H9 (cell line): Measurements from ENCODE around the gene PANX2. TPM values are rescaled to one million over a fixed set of nuclear protein-coding genes. Genes with fewer than 3 reads are reported as not detected.

Experiments used
- DNase-seq: peaks from one replicate; pipeline ENCODE4 v3.0.0-alpha.2; 2017
- H2AFZ ChIP-seq: one replicate; pipeline ENCODE4 v1.6.1; 2013; ENCODE audit warnings: mild to moderate bottlenecking, low read length, control low read depth, moderate library complexity
- H2AK5ac ChIP-seq: 2 replicates; pipeline ENCODE4 v1.6.1; 2013; ENCODE audit warnings: low read length, control low read depth, mixed read lengths; ENCODE audit not compliant: insufficient read length
- H2BK120ac ChIP-seq: one replicate; pipeline ENCODE4 v1.6.1; 2013; ENCODE audit warnings: low read depth, mild to moderate bottlenecking, low read length, control low read depth, inconsistent platforms; ENCODE audit not compliant: poor library complexity, severe bottlenecking
- H2BK12ac ChIP-seq: 2 replicates; pipeline ENCODE4 v1.6.1; 2013; ENCODE audit warnings: low read length, control low read depth, mixed read lengths, low read depth; ENCODE audit not compliant: insufficient read length
- H2BK15ac ChIP-seq: 2 replicates; pipeline ENCODE4 v1.6.1; 2013; ENCODE audit warnings: low read depth, low read length, control low read depth
- H2BK20ac ChIP-seq: one replicate; pipeline ENCODE4 v1.6.1; 2013; ENCODE audit warnings: low read depth, mild to moderate bottlenecking, low read length, control low read depth, inconsistent platforms; ENCODE audit not compliant: poor library complexity, severe bottlenecking
- H2BK5ac ChIP-seq: 2 replicates; pipeline ENCODE4 v1.6.1; 2013; ENCODE audit warnings: low read length, control low read depth, mixed read lengths; ENCODE audit not compliant: insufficient read length
- H3K14ac ChIP-seq: 2 replicates; pipeline ENCODE4 v1.6.1; 2013; ENCODE audit warnings: low read length, control low read depth; ENCODE audit not compliant: insufficient read depth
- H3K18ac ChIP-seq: 2 replicates; pipeline ENCODE4 v1.6.1; 2013; ENCODE audit warnings: low read depth, mild to moderate bottlenecking, mixed read lengths, low read length, control low read depth; ENCODE audit not compliant: insufficient read length
- H3K23ac ChIP-seq: 2 replicates; pipeline ENCODE4 v1.6.1; 2013; ENCODE audit warnings: low read length, control low read depth, mixed read lengths, low read depth; ENCODE audit not compliant: insufficient read length
- H3K23me2 ChIP-seq: 2 replicates; pipeline ENCODE4 v1.6.1; 2013; ENCODE audit warnings: low read depth, mild to moderate bottlenecking, mixed read lengths, low read length, control low read depth; ENCODE audit not compliant: insufficient read length, poor library complexity, severe bottlenecking
- H3K27ac ChIP-seq: 2 replicates; pipeline ENCODE4 v1.5.1; 2013; ENCODE audit warnings: low read length, control low read depth, mixed read lengths, low read depth; ENCODE audit not compliant: insufficient read length
- H3K27me3 ChIP-seq: 2 replicates; pipeline ENCODE4 v1.6.1; 2013; ENCODE audit warnings: low read length, control low read depth, inconsistent platforms; ENCODE audit not compliant: insufficient read depth
- H3K4ac ChIP-seq: 2 replicates; pipeline ENCODE4 v1.6.1; 2013; ENCODE audit warnings: low read depth, mild to moderate bottlenecking, control low read depth, inconsistent platforms, low read length, moderate library complexity
- H3K4me1 ChIP-seq: 2 replicates; pipeline ENCODE4 v1.6.1; 2013; ENCODE audit warnings: low read length, control low read depth, inconsistent platforms; ENCODE audit not compliant: insufficient read depth
- H3K4me2 ChIP-seq: 2 replicates; pipeline ENCODE4 v1.6.1; 2013; ENCODE audit warnings: low read length, control low read depth, mixed read lengths; ENCODE audit not compliant: insufficient read length, insufficient read depth
- H3K56ac ChIP-seq: 2 replicates; pipeline ENCODE4 v1.6.1; 2013; ENCODE audit warnings: low read depth, mild to moderate bottlenecking, mixed read lengths, low read length, control low read depth; ENCODE audit not compliant: insufficient read length
- H3K79me1 ChIP-seq: 2 replicates; pipeline ENCODE4 v1.6.1; 2013; ENCODE audit warnings: low read depth, mild to moderate bottlenecking, moderate library complexity, low read length, control low read depth, inconsistent platforms; ENCODE audit not compliant: insufficient read depth, poor library complexity, severe bottlenecking
- H3K79me2 ChIP-seq: 2 replicates; pipeline ENCODE4 v1.6.1; 2013; ENCODE audit warnings: low read length, control low read depth, inconsistent platforms; ENCODE audit not compliant: insufficient read depth
- H3K9ac ChIP-seq: 2 replicates; pipeline ENCODE4 v1.6.1; 2013; ENCODE audit warnings: low read length, control low read depth, mixed read lengths; ENCODE audit not compliant: insufficient read length; ENCODE audit errors: extremely low read depth
- H3K9me3 ChIP-seq: one replicate; pipeline ENCODE4 v1.6.1; 2013; ENCODE audit warnings: low read depth, low read length, inconsistent platforms; ENCODE audit not compliant: control insufficient read depth
- H3T11ph ChIP-seq: one replicate; pipeline ENCODE4 v1.6.1; 2013; ENCODE audit warnings: mild to moderate bottlenecking, low read length, control low read depth, inconsistent platforms
- H4K20me1 ChIP-seq: one replicate; pipeline ENCODE4 v1.6.1; 2013; ENCODE audit not compliant: control insufficient read depth, insufficient read length, insufficient read depth
- H4K5ac ChIP-seq: 2 replicates; pipeline ENCODE4 v1.6.1; 2013; ENCODE audit warnings: low read depth, mild to moderate bottlenecking, mixed read lengths, low read length, control low read depth; ENCODE audit not compliant: insufficient read length
- H4K8ac ChIP-seq: replicated peaks from 2 replicates; pipeline ENCODE4 v1.6.1; 2013; ENCODE audit warnings: low read length, control low read depth, mixed read lengths, low read depth; ENCODE audit not compliant: insufficient read length
- H4K91ac ChIP-seq: 2 replicates; pipeline ENCODE4 v1.6.1; 2013; ENCODE audit warnings: low read depth, mild to moderate bottlenecking, moderate library complexity, mixed read lengths, low read length, control low read depth; ENCODE audit not compliant: insufficient read length
- H3K27ac Mint-ChIP-seq, 3 experiments: 2 replicates in 2 of 3; 3 replicates in 1 of 3; pipeline ENCODE4 v1.8.0; 2020 to 2021; ENCODE audit warnings: mixed read lengths in 3 of 3, mild to moderate bottlenecking in 1 of 3, moderate library complexity in 1 of 3
- H3K27me3 Mint-ChIP-seq: 2 replicates; pipeline ENCODE4 v1.8.0; 2021; ENCODE audit warnings: low read depth, mild to moderate bottlenecking, moderate library complexity, mixed read lengths
- H3K36me3 Mint-ChIP-seq, 3 experiments: 2 replicates in 2 of 3; 3 replicates in 1 of 3; pipeline ENCODE4 v1.8.0; 2020 to 2021; ENCODE audit warnings: low read depth in 3 of 3, mixed read lengths in 3 of 3; ENCODE audit not compliant: insufficient read depth in 1 of 3
- H3K4me1 Mint-ChIP-seq, 2 experiments: 2 replicates each; pipeline ENCODE4 v1.8.0; 2020; ENCODE audit warnings: mixed read lengths in 2 of 2
- H3K4me3 Mint-ChIP-seq, 2 experiments: 2 replicates in 1 of 2; 3 replicates in 1 of 2; pipeline ENCODE4 v1.8.0; 2020 to 2021; ENCODE audit warnings: mild to moderate bottlenecking in 2 of 2, mixed read lengths in 2 of 2, moderate library complexity in 1 of 2
- H3K9me3 Mint-ChIP-seq, 2 experiments: 2 replicates in 1 of 2; 3 replicates in 1 of 2; pipeline ENCODE4 v1.8.0; 2020; ENCODE audit warnings: mild to moderate bottlenecking in 2 of 2, mixed read lengths in 2 of 2, moderate library complexity in 1 of 2
- CTCF ChIP-seq: fragments of 200-600 bp; sonication (generic); conservative IDR thresholded peaks from 3 replicates; pipeline ENCODE4 v1.8.0; 2021; ENCODE audit warnings: antibody characterized with exemption, mild to moderate bottlenecking
- WGBS: extraction: QIAGEN DNeasy Blood & Tissue Kit; methylation state at CpG from one replicate; pipeline ENCODE4 v1.1.7; 2013; ENCODE audit warnings: missing lambda C conversion rate, low lambda C conversion rate, mixed read lengths; ENCODE audit not compliant: insufficient read length; ENCODE audit errors: extremely low coverage; 5-methylcytosine and 5-hydroxymethylcytosine counted together
- total RNA-seq: library from RNA; stranded (reverse); gene quantifications from 2 replicates; pipeline ENCODE4 v1.2.1, GENCODE V29; 2021

The PANX2 gene
- total RNA-seq, 1 experiment from 2014 or later = 8.0 TPM

GRCh38 chr22:50188356-50188755 is 17.8 kb downstream of the PANX2 start:
- no peak overlapping the region for H2BK5ac ChIP-seq
- no peak overlapping the region for H3K4ac ChIP-seq
- H3K4me1 ChIP-seq = no peaks in the 10 kb centered on the region
- no peaks in the 10 kb centered on the region for H4K20me1 ChIP-seq
- no peak overlapping the region for H3K27ac ChIP-seq
- no peak overlapping the region for H3K4me2 ChIP-seq
- H3K79me1 ChIP-seq = no peaks in the 10 kb centered on the region
- no peak overlapping the region for H2BK20ac ChIP-seq
- no peak overlapping the region for H2AFZ ChIP-seq
- H3K27me3 Mint-ChIP-seq = no peaks in the 10 kb centered on the region; the same call in none of the 2 replicates
- WGBS = no CpG with 5 or more reads among the region's 11 CpGs
- no peak for DNase-seq
- H3K4me1 Mint-ChIP-seq = peaks cover 12 to 29% of the 10 kb centered on the region in 2 experiments
- no peak overlapping the region for H3K18ac ChIP-seq
- no peak overlapping the region for H4K91ac ChIP-seq
- H3K4me3 Mint-ChIP-seq = no peak overlapping the region
- H3K14ac ChIP-seq = no peak overlapping the region
- H2AK5ac ChIP-seq = no peak overlapping the region
- peaks cover 4 to 6% (median 5%) of the 10 kb centered on the region in 3 experiments for H3K36me3 Mint-ChIP-seq
- H2BK12ac ChIP-seq = no peak overlapping the region
- no peak overlapping the region for H4K5ac ChIP-seq
- no peak overlapping the region for H2BK120ac ChIP-seq
- TF ChIP-seq CTCF = no peak
- no peak overlapping the region for H3T11ph ChIP-seq
- no peaks in the 10 kb centered on the region for H3K9me3 Mint-ChIP-seq
- no peak overlapping the region for H3K9ac ChIP-seq
- H2BK15ac ChIP-seq = no peak overlapping the region
- H4K8ac ChIP-seq = no peak overlapping the region
- no peak overlapping the region for H3K56ac ChIP-seq
- H3K23me2 ChIP-seq = peaks cover 17% of the 10 kb centered on the region
- H3K27me3 ChIP-seq = no peaks in the 10 kb centered on the region
- H3K79me2 ChIP-seq = peaks cover 5% of the 10 kb centered on the region; the same call in 1 of the 2 replicates
- H3K9me3 ChIP-seq = no peaks in the 10 kb centered on the region
- no peak overlapping the region for H3K23ac ChIP-seq
- H3K27ac Mint-ChIP-seq = no peak overlapping the region
